PC-9 (cell line): ENCODE data around the gene DRAM1. TPM values are rescaled to one million over a fixed set of nuclear protein-coding genes. Genes with fewer than 3 reads are reported as not detected.

Source experiments
- BruUV-seq: library from RNA; stranded (reverse); fragments of 400-500 nt; replicated peaks from 2 replicates; lab custom pipeline; 2021; lab: Mats Ljungman, UMichigan
- CTCF ChIA-PET: fragments of 300-600 bp; sonication (Branson Sonifier 250); formaldehyde crosslinking; loops from one replicate; lab custom pipeline; 2022; ENCODE audit warnings: antibody characterized with exemption; lab: Charles Lee
- POLR2A ChIA-PET: fragments of 300-600 bp; sonication (Branson Sonifier 250); formaldehyde crosslinking; loops from one replicate; lab custom pipeline; 2022; ENCODE audit warnings: antibody characterized with exemption; ENCODE audit not compliant: unreplicated experiment; lab: Charles Lee
- DNase-seq, 2 experiments: peaks; one replicate each; pipeline versions ENCODE4 v3.0.0 to v3.0.0-alpha.2; 2015 to 2022; ENCODE audit warnings: mixed read lengths in 1 of 2
- H2AFZ ChIP-seq: fragments of 200-600 bp; sonication (generic); 2 replicates; pipeline ENCODE4 v1.8.1; 2017; ENCODE audit warnings: antibody characterized with exemption
- H3F3A ChIP-seq: fragments of 200-600 bp; sonication (generic); 2 replicates; pipeline ENCODE4 v1.8.1; 2017; ENCODE audit warnings: antibody characterized with exemption, mild to moderate bottlenecking, low read depth; ENCODE audit not compliant: insufficient read depth
- H3K27ac ChIP-seq: fragments of 200-600 bp; sonication (generic); 2 replicates; pipeline ENCODE4 v1.6.1; 2016; ENCODE audit warnings: mixed run types
- H3K27me3 ChIP-seq: fragments of 200-600 bp; sonication (generic); 2 replicates; pipeline ENCODE4 v1.6.1; 2016; ENCODE audit warnings: low read depth, mixed run types; ENCODE audit not compliant: insufficient read depth
- H3K36me3 ChIP-seq: fragments of 200-600 bp; sonication (generic); 2 replicates; pipeline ENCODE4 v1.6.1; 2016; ENCODE audit warnings: low read depth, mixed run types
- H3K4me1 ChIP-seq: fragments of 200-600 bp; sonication (generic); replicated peaks from 2 replicates; pipeline ENCODE4 v1.6.1; 2016; ENCODE audit warnings: mixed run types; ENCODE audit not compliant: insufficient read depth
- H3K4me2 ChIP-seq: fragments of 200-600 bp; sonication (generic); 2 replicates; pipeline ENCODE4 v1.6.1; 2017; ENCODE audit warnings: mixed run types
- H3K4me3 ChIP-seq: fragments of 200-600 bp; sonication (generic); 2 replicates; pipeline ENCODE4 v1.6.1; 2016; ENCODE audit warnings: mixed run types
- H3K79me2 ChIP-seq: fragments of 200-600 bp; sonication (generic); 2 replicates; pipeline ENCODE4 v1.6.1; 2017; ENCODE audit warnings: low read depth, mixed run types
- H3K9me2 ChIP-seq: fragments of 200-600 bp; sonication (generic); 2 replicates; pipeline ENCODE4 v1.8.1; 2017; ENCODE audit warnings: mild to moderate bottlenecking; ENCODE audit not compliant: insufficient read depth
- H3K9me3 ChIP-seq: fragments of 200-600 bp; sonication (generic); 2 replicates; pipeline ENCODE4 v1.8.1; 2016; ENCODE audit warnings: low read depth; ENCODE audit not compliant: insufficient read depth
- H4K20me1 ChIP-seq: fragments of 200-600 bp; sonication (generic); 2 replicates; pipeline ENCODE4 v1.8.1; 2017; ENCODE audit not compliant: insufficient read depth
- EZH2 ChIP-seq: fragments of 200-600 bp; sonication (generic); IDR thresholded peaks from 2 replicates; pipeline ENCODE4 v1.8.0; 2017; ENCODE audit warnings: antibody characterized with exemption, low read depth
- intact Hi-C: fragments of 100-400 bp; cut with micrococcal nuclease; formaldehyde crosslinking; loops from one replicate; pipeline ENCODE4 v1.10.0; 2022; ENCODE audit not compliant: unreplicated experiment
- total RNA-seq: library from RNA; stranded (reverse); gene quantifications from 2 replicates; pipeline ENCODE4 v1.2.3, GENCODE V29; 2021
- TF ChIP-seq, protein P1 (sequence below): fragments of 200-600 bp; sonication (generic); conservative IDR thresholded peaks from 2 replicates; pipeline ENCODE4 v1.6.1; 2017; ENCODE audit warnings: mixed run types, antibody characterized with exemption, mild to moderate bottlenecking, moderate library complexity

The DRAM1 gene
- total RNA-seq, 1 experiment from 2014 or later: 6.2 TPM

DNA sequence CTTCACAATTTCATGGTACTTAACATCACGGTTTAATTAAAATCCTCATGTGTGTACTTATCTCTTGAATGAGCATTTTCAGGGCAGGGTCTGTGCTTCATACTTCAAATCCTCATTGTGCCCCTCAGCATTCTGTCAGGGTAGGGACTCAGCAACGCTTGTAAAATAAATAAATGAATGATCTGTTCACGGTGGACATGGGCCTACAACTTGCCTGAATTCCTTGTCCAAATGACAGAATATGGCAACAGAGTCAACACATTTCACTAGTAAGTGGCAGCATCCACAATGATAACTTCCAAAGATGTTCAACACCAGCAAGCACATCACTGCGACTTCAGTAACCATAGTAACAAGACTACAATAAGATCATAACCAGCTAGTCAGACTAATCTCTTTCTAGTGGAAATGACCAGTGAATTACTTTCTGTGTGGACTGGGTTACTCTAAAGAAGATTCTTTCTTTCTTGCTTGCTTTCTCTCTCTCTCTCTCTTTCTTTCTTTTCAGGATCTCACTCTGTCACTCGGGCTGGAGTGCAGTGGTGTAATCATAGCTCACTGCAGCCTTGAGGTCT lies 32.2 kb upstream of the DRAM1 start:
- DNase-seq: no peak
- H3F3A ChIP-seq: no peaks in the 10 kb centered on the region
- intact Hi-C loops: no loop called here
- no peak overlapping the region for H3K27ac ChIP-seq
- peaks cover 2% of the 10 kb centered on the region; the same call in 1 of the 2 replicates for H3K4me1 ChIP-seq
- H3K4me3 ChIP-seq: no peak overlapping the region
- no peaks in the 10 kb centered on the region for H3K79me2 ChIP-seq
- no peaks in the 10 kb centered on the region for H3K27me3 ChIP-seq
- H3K36me3 ChIP-seq: no peaks in the 10 kb centered on the region
- H4K20me1 ChIP-seq: no peaks in the 10 kb centered on the region; the same call in 1 of the 2 replicates
- no peak overlapping the region for H2AFZ ChIP-seq
- H3K4me2 ChIP-seq: no peak overlapping the region
- H3K9me2 ChIP-seq: no peaks in the 10 kb centered on the region
- ChIA-PET CTCF (no interaction called here), POLR2A (interaction anchor here (0.6 kb wide), 1 partner anchor 98 kb away, joined by 3 read pairs; no protein-coding TSS in a partner anchor)
- TF ChIP-seq, protein P1, sequence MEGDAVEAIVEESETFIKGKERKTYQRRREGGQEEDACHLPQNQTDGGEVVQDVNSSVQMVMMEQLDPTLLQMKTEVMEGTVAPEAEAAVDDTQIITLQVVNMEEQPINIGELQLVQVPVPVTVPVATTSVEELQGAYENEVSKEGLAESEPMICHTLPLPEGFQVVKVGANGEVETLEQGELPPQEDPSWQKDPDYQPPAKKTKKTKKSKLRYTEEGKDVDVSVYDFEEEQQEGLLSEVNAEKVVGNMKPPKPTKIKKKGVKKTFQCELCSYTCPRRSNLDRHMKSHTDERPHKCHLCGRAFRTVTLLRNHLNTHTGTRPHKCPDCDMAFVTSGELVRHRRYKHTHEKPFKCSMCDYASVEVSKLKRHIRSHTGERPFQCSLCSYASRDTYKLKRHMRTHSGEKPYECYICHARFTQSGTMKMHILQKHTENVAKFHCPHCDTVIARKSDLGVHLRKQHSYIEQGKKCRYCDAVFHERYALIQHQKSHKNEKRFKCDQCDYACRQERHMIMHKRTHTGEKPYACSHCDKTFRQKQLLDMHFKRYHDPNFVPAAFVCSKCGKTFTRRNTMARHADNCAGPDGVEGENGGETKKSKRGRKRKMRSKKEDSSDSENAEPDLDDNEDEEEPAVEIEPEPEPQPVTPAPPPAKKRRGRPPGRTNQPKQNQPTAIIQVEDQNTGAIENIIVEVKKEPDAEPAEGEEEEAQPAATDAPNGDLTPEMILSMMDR: no peak
- no peak for TF ChIP-seq EZH2
- no TSS peak for BruUV-seq
- no peaks in the 10 kb centered on the region for H3K9me3 ChIP-seq

DNA sequence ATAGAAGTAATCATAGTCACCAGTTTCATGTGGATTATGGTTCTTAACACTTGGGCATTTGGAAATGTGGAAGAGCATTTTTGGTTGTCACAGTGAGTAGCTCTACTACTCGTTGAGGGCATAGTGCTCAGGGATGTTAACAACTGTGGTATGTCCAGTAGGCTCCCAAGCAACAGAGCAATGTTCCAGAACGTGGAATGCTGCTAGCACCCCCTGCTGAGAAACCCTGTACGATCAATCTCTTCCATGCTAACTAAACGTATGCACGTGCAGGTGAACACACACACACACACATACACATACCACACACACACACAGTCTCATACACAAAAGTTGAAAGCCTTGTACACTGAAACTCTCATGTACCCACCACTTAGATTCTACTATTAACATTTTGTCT lies 30.1 kb upstream of the DRAM1 start:
- Histone ChIP-seq H3K36me3 (no peaks in the 10 kb centered on the region), H3K4me2 (no peak overlapping the region), H3K27ac (no peak overlapping the region), H3K4me3 (no peak overlapping the region), H2AFZ (no peak overlapping the region), H3K27me3 (no peaks in the 10 kb centered on the region), H3F3A (no peaks in the 10 kb centered on the region), H3K9me3 (no peaks in the 10 kb centered on the region), H4K20me1 (no peaks in the 10 kb centered on the region; the same call in 1 of the 2 replicates), H3K79me2 (no peaks in the 10 kb centered on the region), H3K9me2 (no peaks in the 10 kb centered on the region), H3K4me1 (no peaks in the 10 kb centered on the region)
- BruUV-seq: no TSS peak
- no peak for DNase-seq
- TF ChIP-seq, protein P1: no peak
- TF ChIP-seq EZH2: no peak
- intact Hi-C loops: no loop called here
- ChIA-PET CTCF (no interaction called here), POLR2A (no interaction called here)

- intact Hi-C loops: no loop called here
- Histone ChIP-seq H3K4me1 (no peaks in the 10 kb centered on the region), H3K27ac (no peak overlapping the region), H3K4me3 (no peak overlapping the region), H2AFZ (no peak overlapping the region), H3K36me3 (no peaks in the 10 kb centered on the region), H4K20me1 (no peaks in the 10 kb centered on the region), H3K9me2 (no peaks in the 10 kb centered on the region), H3K9me3 (no peaks in the 10 kb centered on the region), H3F3A (no peaks in the 10 kb centered on the region), H3K27me3 (no peaks in the 10 kb centered on the region), H3K4me2 (no peak overlapping the region), H3K79me2 (no peaks in the 10 kb centered on the region)
- no TSS peak for BruUV-seq
- POLR2A ChIA-PET: no interaction called here
- no peak for DNase-seq
- TF ChIP-seq EZH2: no peak
- TF ChIP-seq, protein P1: no peak
- CTCF ChIA-PET: no interaction called here
Measured at GRCh38 chr12:101850199-101850598, 27.2 kb upstream of the DRAM1 start.
